ENCODE measurements around the gene WASHC2C.
"Not testable (repeated sequence)": the region's sequence is repeated elsewhere in the genome, so short reads cannot be mapped to it uniquely, and the experiment has no call there.

Gene WASHC2C

GRCh38 chr10:45763037-45763436 lies 36.0 kb downstream of the WASHC2C start:
- not testable (repeated sequence) for H3K36me3 ChIP-seq (ENCODE audit: control insufficient read depth, insufficient read depth, low read length); H3K9me3 ChIP-seq (ENCODE audit: control insufficient read depth, low read length); H3K27me3 ChIP-seq (ENCODE audit: control insufficient read depth, insufficient read depth, low read length, poor library complexity, severe bottlenecking); H3K4me3 ChIP-seq (ENCODE audit: insufficient read depth, low read depth, low read length); H3K27ac ChIP-seq (ENCODE audit: insufficient read depth, low read depth, low read length, poor library complexity, severe bottlenecking); H3K4me1 ChIP-seq (ENCODE audit: control insufficient read depth, insufficient read depth, low read length)
- no CpG with 5 or more reads among the region's 3 CpGs for WGBS, 2 experiments

- not testable (repeated sequence) for H3K9me3 ChIP-seq (ENCODE audit: control insufficient read depth, low read length); H3K4me3 ChIP-seq (ENCODE audit: insufficient read depth, low read depth, low read length); H3K27me3 ChIP-seq (ENCODE audit: control insufficient read depth, insufficient read depth, low read length, poor library complexity, severe bottlenecking); H3K4me1 ChIP-seq (ENCODE audit: control insufficient read depth, insufficient read depth, low read length); H3K27ac ChIP-seq (ENCODE audit: insufficient read depth, low read depth, low read length, poor library complexity, severe bottlenecking); H3K36me3 ChIP-seq (ENCODE audit: control insufficient read depth, insufficient read depth, low read length)
- 92 to 96% methylated on average over 1 to 2 of the region's 4 CpGs for WGBS, 2 experiments
Observed at GRCh38 chr10:45768334-45768733, 41.3 kb downstream of the WASHC2C start.

GRCh38 chr10:45771757-45772461 lies 44.8 kb downstream of the WASHC2C start:
- not testable (repeated sequence) for H3K36me3 ChIP-seq (ENCODE audit: control insufficient read depth, insufficient read depth, low read length); H3K9me3 ChIP-seq (ENCODE audit: control insufficient read depth, low read length)
- 89 to 93% methylated on average over 4 of the region's 7 CpGs for WGBS, 2 experiments

GRCh38 chr10:45786217-45786616 lies 59.2 kb downstream of the WASHC2C start:
- H3K4me3 ChIP-seq (ENCODE audit: insufficient read depth, low read depth, low read length); H3K27ac ChIP-seq (ENCODE audit: insufficient read depth, low read depth, low read length, poor library complexity, severe bottlenecking); H3K27me3 ChIP-seq (ENCODE audit: control insufficient read depth, insufficient read depth, low read length, poor library complexity, severe bottlenecking); H3K9me3 ChIP-seq (ENCODE audit: control insufficient read depth, low read length); H3K36me3 ChIP-seq (ENCODE audit: control insufficient read depth, insufficient read depth, low read length); H3K4me1 ChIP-seq (ENCODE audit: control insufficient read depth, insufficient read depth, low read length): not testable (repeated sequence)
- WGBS, 2 experiments = no CpG with 5 or more reads among the region's 1 CpG

More at GRCh38 chr10:45771757-45772461, 44.8 kb downstream of the WASHC2C start:
- not testable (repeated sequence) for H3K27me3 ChIP-seq (ENCODE audit: control insufficient read depth, insufficient read depth, low read length, poor library complexity, severe bottlenecking); H3K4me1 ChIP-seq (ENCODE audit: control insufficient read depth, insufficient read depth, low read length); H3K27ac ChIP-seq (ENCODE audit: insufficient read depth, low read depth, low read length, poor library complexity, severe bottlenecking); H3K4me3 ChIP-seq (ENCODE audit: insufficient read depth, low read depth, low read length)

- H3K36me3 ChIP-seq (ENCODE audit: control insufficient read depth, insufficient read depth, low read length); H3K9me3 ChIP-seq (ENCODE audit: control insufficient read depth, low read length); H3K4me3 ChIP-seq (ENCODE audit: insufficient read depth, low read depth, low read length); H3K27ac ChIP-seq (ENCODE audit: insufficient read depth, low read depth, low read length, poor library complexity, severe bottlenecking); H3K4me1 ChIP-seq (ENCODE audit: control insufficient read depth, insufficient read depth, low read length); H3K27me3 ChIP-seq (ENCODE audit: control insufficient read depth, insufficient read depth, low read length, poor library complexity, severe bottlenecking): not testable (repeated sequence)
- 73 to 88% methylated on average over 1 of the region's 5 CpGs for WGBS, 2 experiments
Observed at GRCh38 chr10:45787212-45787741, 60.2 kb downstream of the WASHC2C start.

DNA sequence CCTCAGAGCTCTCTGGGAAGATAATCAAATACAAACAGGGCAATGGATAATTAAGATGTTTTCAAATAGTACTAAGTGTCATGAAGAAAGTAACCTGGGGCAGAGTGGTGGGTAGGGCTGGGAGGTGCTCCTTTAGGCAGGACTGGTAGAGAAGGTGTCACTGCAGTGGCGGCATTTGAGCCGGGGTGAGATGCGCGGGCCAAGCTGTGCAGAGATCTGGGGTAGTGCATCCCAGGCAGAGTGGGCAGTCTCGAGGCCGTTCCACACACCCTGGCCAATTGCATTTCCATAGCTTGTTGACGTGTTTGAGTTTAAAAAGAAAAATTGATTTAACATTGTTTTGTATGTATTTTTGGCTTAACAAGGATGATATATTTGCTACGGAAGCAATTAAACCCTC lies 62.9 kb downstream of the WASHC2C start:
- H3K27me3 ChIP-seq (ENCODE audit: control insufficient read depth, insufficient read depth, low read length, poor library complexity, severe bottlenecking); H3K9me3 ChIP-seq (ENCODE audit: control insufficient read depth, low read length); H3K4me3 ChIP-seq (ENCODE audit: insufficient read depth, low read depth, low read length); H3K36me3 ChIP-seq (ENCODE audit: control insufficient read depth, insufficient read depth, low read length); H3K4me1 ChIP-seq (ENCODE audit: control insufficient read depth, insufficient read depth, low read length); H3K27ac ChIP-seq (ENCODE audit: insufficient read depth, low read depth, low read length, poor library complexity, severe bottlenecking): not testable (repeated sequence)
- WGBS, 2 experiments = 94 to 97% methylated on average over 7 of the region's 8 CpGs

DNA sequence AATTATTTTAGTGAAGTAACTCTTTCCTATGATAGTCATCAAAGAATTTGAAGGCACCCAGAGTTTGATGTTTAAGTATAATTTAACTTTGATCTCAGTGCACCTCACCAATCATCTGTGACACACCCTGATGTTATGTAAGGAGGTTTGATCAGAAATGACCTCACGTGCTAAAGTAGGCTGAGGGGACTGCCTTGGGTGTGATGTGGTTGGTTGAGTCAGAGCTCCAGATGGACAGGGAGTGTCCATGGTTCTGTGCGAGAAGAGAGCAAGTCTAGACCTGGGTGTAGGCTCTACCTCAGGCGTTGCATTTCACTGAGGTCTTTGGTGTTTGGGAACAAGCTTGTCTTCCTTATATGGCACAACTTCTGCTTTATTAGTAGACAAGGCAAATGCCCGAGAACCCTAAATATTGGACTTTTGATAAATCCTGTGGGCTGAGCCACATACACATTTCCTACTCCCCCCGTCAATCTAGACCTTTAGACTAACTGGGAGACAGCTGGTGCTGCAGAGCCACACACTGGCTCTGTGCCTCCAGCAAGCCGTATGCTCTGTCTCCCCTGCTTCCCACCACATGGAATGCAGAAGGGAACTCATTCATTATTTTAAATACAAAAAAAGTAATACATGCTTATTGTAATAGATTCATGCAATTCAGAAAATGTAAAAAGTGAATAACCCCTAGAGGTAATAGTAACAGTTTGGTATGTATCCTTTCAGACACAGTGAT lies 63.8 kb downstream of the WASHC2C start:
- not testable (repeated sequence) for H3K4me1 ChIP-seq (ENCODE audit: control insufficient read depth, insufficient read depth, low read length); H3K9me3 ChIP-seq (ENCODE audit: control insufficient read depth, low read length); H3K27me3 ChIP-seq (ENCODE audit: control insufficient read depth, insufficient read depth, low read length, poor library complexity, severe bottlenecking); H3K36me3 ChIP-seq (ENCODE audit: control insufficient read depth, insufficient read depth, low read length); H3K27ac ChIP-seq (ENCODE audit: insufficient read depth, low read depth, low read length, poor library complexity, severe bottlenecking); H3K4me3 ChIP-seq (ENCODE audit: insufficient read depth, low read depth, low read length)
- 90 to 91% methylated on average over 2 of the region's 6 CpGs for WGBS, 2 experiments

DNA sequence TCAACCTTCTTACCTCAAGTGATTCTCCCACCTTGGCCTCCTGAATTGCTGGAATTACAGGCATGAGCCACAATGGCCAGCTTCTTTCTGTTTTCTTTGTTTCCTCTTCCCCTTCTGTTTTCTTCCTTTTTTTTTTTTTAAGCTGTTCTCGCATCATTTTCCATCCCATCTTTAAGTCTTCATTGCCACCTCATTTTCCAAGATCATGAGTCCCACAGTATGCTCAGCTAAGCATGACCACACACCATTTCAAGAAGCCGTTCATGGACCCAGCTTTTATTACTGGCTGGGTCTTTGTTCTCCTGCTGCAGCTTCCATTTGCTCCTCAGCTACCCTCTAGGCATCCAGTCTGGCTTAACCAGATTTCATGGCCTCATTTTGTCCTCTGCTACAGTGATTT lies 67.7 kb downstream of the WASHC2C start:
- not testable (repeated sequence) for H3K27me3 ChIP-seq (ENCODE audit: control insufficient read depth, insufficient read depth, low read length, poor library complexity, severe bottlenecking); H3K4me3 ChIP-seq (ENCODE audit: insufficient read depth, low read depth, low read length); H3K36me3 ChIP-seq (ENCODE audit: control insufficient read depth, insufficient read depth, low read length); H3K9me3 ChIP-seq (ENCODE audit: control insufficient read depth, low read length); H3K4me1 ChIP-seq (ENCODE audit: control insufficient read depth, insufficient read depth, low read length); H3K27ac ChIP-seq (ENCODE audit: insufficient read depth, low read depth, low read length, poor library complexity, severe bottlenecking)
- 73 to 79% methylated on average over 2 of the region's 2 CpGs for WGBS, 2 experiments

DNA sequence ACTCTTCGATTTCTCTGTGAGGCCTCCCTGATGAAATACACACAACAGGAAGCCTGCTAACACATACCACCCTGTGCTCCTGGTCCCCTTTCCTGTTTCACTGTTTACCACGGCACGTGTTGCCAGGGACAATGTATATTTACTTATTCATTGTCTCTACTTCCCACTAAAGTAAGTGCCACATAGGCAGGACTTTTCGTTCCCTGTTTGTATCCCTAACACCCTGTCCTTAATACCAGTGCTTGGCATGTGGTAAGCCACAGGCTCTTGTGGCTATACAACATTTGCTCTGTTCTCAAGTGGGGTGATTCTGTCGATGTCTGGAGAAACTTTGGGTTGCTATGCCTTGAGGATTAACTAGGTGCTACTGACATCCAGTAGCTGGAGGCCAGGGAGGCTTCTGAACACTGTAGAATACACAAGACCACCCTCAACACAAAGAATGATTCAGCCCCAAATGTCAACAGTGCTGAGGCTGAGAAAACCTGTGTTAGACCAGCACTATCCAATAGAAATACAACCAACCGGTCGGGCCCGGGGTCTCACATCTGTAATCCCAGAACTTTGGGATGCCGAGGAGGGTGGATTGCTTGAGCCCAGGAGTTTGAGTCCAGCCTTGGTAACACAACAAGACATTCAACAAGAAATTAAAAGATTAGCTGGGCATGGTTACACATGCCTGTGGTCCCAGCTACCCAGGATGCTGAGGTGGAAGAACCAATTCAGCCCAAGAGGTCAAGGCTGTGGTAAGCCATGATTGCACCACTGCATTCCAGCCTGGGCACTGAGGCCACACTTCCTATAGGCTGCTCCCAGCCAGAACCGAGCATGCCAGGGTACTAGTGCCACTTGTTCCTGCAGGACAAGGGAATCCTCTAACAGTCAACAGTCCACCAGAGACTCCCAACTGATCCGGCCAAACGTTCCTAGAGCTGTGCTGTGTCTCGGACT lies 76.3 kb downstream of the WASHC2C start:
- WGBS, 2 experiments = 90 to 92% methylated on average over 12 to 13 of the region's 13 CpGs
- H3K4me3 ChIP-seq (ENCODE audit: insufficient read depth, low read depth, low read length); H3K36me3 ChIP-seq (ENCODE audit: control insufficient read depth, insufficient read depth, low read length); H3K9me3 ChIP-seq (ENCODE audit: control insufficient read depth, low read length); H3K4me1 ChIP-seq (ENCODE audit: control insufficient read depth, insufficient read depth, low read length); H3K27ac ChIP-seq (ENCODE audit: insufficient read depth, low read depth, low read length, poor library complexity, severe bottlenecking); H3K27me3 ChIP-seq (ENCODE audit: control insufficient read depth, insufficient read depth, low read length, poor library complexity, severe bottlenecking): not testable (repeated sequence)

GRCh38 chr10:45804996-45805395 lies 77.9 kb downstream of the WASHC2C start:
- not testable (repeated sequence) for H3K27ac ChIP-seq (ENCODE audit: insufficient read depth, low read depth, low read length, poor library complexity, severe bottlenecking); H3K36me3 ChIP-seq (ENCODE audit: control insufficient read depth, insufficient read depth, low read length); H3K27me3 ChIP-seq (ENCODE audit: control insufficient read depth, insufficient read depth, low read length, poor library complexity, severe bottlenecking); H3K4me3 ChIP-seq (ENCODE audit: insufficient read depth, low read depth, low read length); H3K9me3 ChIP-seq (ENCODE audit: control insufficient read depth, low read length); H3K4me1 ChIP-seq (ENCODE audit: control insufficient read depth, insufficient read depth, low read length)
- 86 to 95% methylated on average over 2 of the region's 2 CpGs for WGBS, 2 experiments

Measured in ectodermal cell (in vitro differentiated cells).